Stimulated activated CD8-positive, alpha-beta memory T cell treated with anti-CD3 and anti-CD28 coated beads, Interleukin-15, amount 100 ng/mL, for 24 hours (primary cell): Measurements from ENCODE around the gene GPX5.
"Not testable (repeated sequence)": the region's sequence is repeated elsewhere in the genome, so short reads cannot be mapped to it uniquely, and the experiment has no call there.

Experiments
- DNase-seq: peaks from one replicate; pipeline ENCODE4 v3.0.0-alpha.2; 2020; ENCODE audit warnings: low read depth

The GPX5 gene

DNA sequence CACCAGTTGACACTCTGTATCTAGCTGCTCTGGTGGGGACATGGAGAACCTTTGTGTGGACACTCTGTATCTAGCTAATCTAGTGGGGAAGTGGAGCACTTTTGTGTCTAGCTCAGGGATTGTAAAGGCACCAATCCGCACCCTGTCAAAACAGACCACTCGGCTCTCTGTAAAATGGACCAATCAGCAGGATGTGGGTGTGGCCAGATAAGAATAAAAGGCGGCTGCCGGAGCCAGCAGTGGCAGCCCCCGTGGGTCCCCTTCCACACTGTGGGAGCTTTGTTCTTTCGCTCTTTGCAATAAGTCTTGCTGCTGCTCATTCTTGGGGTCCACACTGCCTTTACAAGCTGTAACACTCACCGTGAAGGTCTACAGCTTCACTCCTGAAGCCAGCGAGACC is 13.3 kb upstream of the GPX5 start:
- DNase-seq, result not testable (repeated sequence)

DNA sequence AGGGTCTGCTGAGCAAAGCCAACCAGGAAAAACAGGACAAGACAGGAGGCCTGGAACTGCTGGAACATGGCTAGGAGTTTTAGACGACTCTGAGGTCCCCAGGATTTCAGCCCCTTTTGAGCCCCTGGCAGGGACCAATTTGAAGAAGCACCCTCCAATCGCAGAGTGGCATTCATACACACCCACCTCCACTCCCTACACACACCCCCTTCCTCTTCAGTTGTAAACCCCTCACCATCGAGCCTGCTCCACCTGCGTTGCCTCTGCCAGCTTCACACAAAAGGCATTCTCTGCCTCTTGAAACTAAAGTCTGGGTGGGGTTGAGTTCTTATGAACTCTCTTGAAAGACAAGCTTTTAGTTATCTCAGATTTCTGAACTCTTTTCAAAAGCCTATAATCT is 10.0 kb upstream of the GPX5 start, which contains the start of gene GPX6:
GPX6 (minus strand) TSS at position 118 of the 400 bp plus-strand sequence; CDS start at position 68, 50 bp downstream.
- no peak for DNase-seq

DNA sequence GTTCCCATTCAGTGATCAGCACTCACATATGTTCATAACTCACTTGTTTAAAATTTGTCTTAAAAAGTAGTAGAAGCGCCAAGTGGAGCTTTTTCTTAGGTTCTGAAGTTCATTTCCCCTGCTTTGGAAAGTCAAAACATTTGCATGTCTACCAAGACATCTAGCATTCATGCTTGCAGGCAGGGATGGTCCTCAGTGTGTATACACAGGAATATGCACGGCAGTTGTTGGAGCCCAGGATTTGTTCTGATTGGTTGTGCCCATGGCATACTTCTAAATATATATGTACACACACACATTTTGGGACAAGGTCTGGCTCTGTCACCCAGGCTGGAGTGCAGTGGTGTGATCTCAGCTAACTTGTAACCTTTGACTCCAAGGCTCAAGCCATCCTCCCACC is 7.7 kb upstream of the GPX5 start:
- DNase-seq, result no peak

GRCh38 chr6:28522594-28523240 is 3.0 kb upstream of the GPX5 start:
- no peak for DNase-seq

DNA sequence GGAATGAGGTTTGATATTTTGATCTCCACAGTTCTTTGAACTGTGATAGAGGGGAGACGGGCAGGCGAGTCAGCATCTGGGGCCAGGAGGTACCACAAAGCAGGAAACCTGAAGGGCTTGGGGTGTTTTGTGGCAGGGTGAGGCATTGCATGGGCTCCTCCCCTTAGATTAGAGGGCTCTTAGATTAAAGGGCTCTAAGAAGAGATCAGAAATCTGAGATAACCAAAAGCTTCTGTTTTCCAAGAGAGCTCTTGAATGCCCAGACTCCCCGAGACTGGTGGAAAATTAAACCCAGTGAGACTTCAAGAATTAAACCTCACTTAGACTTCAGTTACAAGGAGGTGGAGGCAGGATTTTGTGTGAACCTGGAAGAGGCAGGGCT is 2.4 kb upstream of the GPX5 start:
- no peak for DNase-seq

- DNase-seq, result no peak
Observed at GRCh38 chr6:28530777-28531176, 5.1 kb downstream of the GPX5 start.

- no peak for DNase-seq
Observed at GRCh38 chr6:28531479-28532128, 5.9 kb downstream of the GPX5 start.

- no peak for DNase-seq
Observed at GRCh38 chr6:28534306-28534705, 8.6 kb downstream of the GPX5 start.

- no peak for DNase-seq
Observed at GRCh38 chr6:28534875-28535274, 9.2 kb downstream of the GPX5 start.

DNA sequence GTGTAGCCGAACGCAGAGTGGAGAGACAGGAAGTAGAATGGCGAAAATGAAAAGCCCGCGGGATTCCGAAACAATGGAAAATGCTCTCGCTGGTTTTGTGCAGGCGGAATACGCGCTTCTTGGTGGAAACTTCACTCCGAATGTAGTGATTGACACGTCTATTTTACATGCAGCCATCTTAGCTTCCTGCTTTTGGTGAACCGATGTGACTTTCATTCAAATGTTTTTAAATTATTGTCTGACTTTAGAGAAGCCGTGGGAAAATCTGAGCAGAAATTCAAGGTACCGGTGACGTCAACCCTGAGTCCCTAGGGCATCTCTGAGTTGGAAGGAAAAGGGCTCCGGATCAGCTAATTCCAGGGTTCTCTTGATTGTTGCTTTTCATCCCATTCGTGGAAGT is 11.4 kb downstream of the GPX5 start:
- no peak for DNase-seq

- no peak for DNase-seq
Observed at GRCh38 chr6:28537509-28538140, 11.9 kb downstream of the GPX5 start.

- no peak for DNase-seq
Observed at GRCh38 chr6:28541996-28542395, 16.3 kb downstream of the GPX5 start.

- no peak for DNase-seq
Observed at GRCh38 chr6:28542440-28543296, 17.0 kb downstream of the GPX5 start.

GRCh38 chr6:28543651-28544610 is 18.2 kb downstream of the GPX5 start:
- no peak for DNase-seq

- DNase-seq, result no peak
Observed at GRCh38 chr6:28545955-28546354, 20.3 kb downstream of the GPX5 start.

DNA sequence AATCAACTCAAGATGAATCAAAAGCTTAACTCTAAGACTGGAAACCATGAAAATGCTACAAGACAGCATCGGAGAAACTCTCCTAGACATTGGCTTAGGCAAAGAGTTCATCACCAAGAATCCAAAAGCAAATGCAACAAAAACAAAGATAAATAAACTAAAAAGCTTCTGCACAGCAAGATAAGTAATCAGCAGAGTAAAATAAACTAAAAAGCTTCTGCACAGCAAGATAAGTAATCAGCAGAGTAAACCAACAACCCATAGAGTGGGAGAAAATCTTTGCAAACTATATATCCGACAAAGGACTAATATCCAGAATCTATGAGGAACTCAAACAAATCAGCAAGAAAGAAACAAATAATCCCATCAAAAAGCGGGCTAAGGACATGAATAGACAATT is 21.3 kb downstream of the GPX5 start:
- DNase-seq, result not testable (repeated sequence)

- no peak for DNase-seq
Observed at GRCh38 chr6:28551891-28552666, 26.4 kb downstream of the GPX5 start.

DNA sequence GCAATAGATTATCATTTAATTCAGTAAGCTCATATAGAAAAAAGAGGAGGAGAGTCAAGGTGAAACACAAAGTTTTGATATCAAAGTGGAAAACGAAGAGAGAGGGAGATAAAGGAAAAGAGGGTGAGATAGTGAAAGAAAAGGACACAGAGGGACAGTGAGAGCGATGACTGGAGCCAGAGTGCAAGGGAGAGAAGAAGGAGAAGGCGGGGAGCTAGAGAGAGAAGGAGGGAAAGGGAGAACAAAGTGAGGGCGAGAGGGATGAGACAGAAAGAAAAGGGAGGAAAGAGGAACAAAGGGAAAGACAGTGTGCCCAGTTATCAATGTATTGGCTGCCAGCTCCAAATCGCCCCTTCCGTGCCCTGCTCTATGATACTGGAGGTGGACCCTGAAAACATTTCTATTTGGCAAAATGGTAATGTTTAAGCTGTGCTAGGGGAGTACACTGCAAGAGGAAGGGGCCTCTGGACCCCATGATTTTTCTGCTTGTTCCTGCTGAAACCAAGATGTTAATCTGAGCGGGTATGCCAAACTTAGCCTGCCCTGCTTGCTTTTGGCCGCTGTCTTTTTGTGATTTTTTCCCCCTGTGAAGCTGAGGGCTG is 27.8 kb downstream of the GPX5 start:
- no peak for DNase-seq

GRCh38 chr6:28553986-28554881 is 28.6 kb downstream of the GPX5 start:
- no peak for DNase-seq
